Activated CD4-positive, alpha-beta T cell treated with anti-CD3 and anti-CD28 coated beads, Interleukin-10, Interleukin-2, amounts not matched to agents 100 ng/mL and 50 ng/mL, durations not matched to agents 16 hours and 8 hours (primary cell): ENCODE measurements around the gene WNT9A.
"Not testable (repeated sequence)": the region's sequence is repeated elsewhere in the genome, so short reads cannot be mapped to it uniquely, and the experiment has no call there.

ENCODE experiments used
- DNase-seq: peaks from one replicate; pipeline ENCODE4 v3.0.0-alpha.2; 2020

Gene WNT9A

GRCh38 chr1:227922501-227923352 lies 25.0 kb downstream of the WNT9A start:
- DNase-seq: no peak

GRCh38 chr1:227921461-227922185 lies 26.1 kb downstream of the WNT9A start:
- DNase-seq: no peak

GRCh38 chr1:227920896-227921295 lies 26.8 kb downstream of the WNT9A start:
- no peak for DNase-seq

- DNase-seq: no peak
Observed at GRCh38 chr1:227920426-227920825, 27.3 kb downstream of the WNT9A start.

GRCh38 chr1:227919906-227920305 lies 27.8 kb downstream of the WNT9A start:
- no peak for DNase-seq

GRCh38 chr1:227918736-227919135 lies 29.0 kb downstream of the WNT9A start:
- DNase-seq: no peak

GRCh38 chr1:227918083-227918700 lies 29.5 kb downstream of the WNT9A start:
- no peak for DNase-seq

GRCh38 chr1:227917081-227917950 lies 30.4 kb downstream of the WNT9A start:
- DNase-seq: no peak

- no peak for DNase-seq
Observed at GRCh38 chr1:227916655-227917054, 31.1 kb downstream of the WNT9A start.

- no peak for DNase-seq
Observed at GRCh38 chr1:227915564-227916553, 31.9 kb downstream of the WNT9A start.

GRCh38 chr1:227914801-227915563 lies 32.8 kb downstream of the WNT9A start:
- no peak for DNase-seq

- no peak for DNase-seq
Observed at GRCh38 chr1:227913764-227914721, 33.7 kb downstream of the WNT9A start.

- no peak for DNase-seq
Observed at GRCh38 chr1:227913396-227913763, 34.4 kb downstream of the WNT9A start.

- no peak for DNase-seq
Observed at GRCh38 chr1:227912866-227913265, 34.9 kb downstream of the WNT9A start.

GRCh38 chr1:227911376-227911775 lies 36.4 kb downstream of the WNT9A start:
- no peak for DNase-seq

- no peak for DNase-seq
Observed at GRCh38 chr1:227910511-227911153, 37.1 kb downstream of the WNT9A start.

GRCh38 chr1:227909923-227910328 lies 37.8 kb downstream of the WNT9A start:
- DNase-seq: not testable (repeated sequence)

- no peak for DNase-seq
Observed at GRCh38 chr1:227909188-227909587, 38.5 kb downstream of the WNT9A start.

- no peak for DNase-seq
Observed at GRCh38 chr1:227908359-227908758, 39.4 kb downstream of the WNT9A start.
